Coronary artery (tissue), 2 donors: ENCODE results near the gene GRIN2C.

Experiments used
- DNase-seq: peaks from one replicate; pipeline ENCODE4 v3.0.0-alpha.2; 2017; ENCODE audit warnings: low spot score
- H3K27ac ChIP-seq, 2 donors: fragments of 200-600 bp; sonication (generic); one replicate each; pipeline ENCODE4 v1.5.1; 2016 to 2019
- H3K4me3 ChIP-seq: fragments of 200-600 bp; sonication (generic); 2 replicates; pipeline ENCODE4 v1.5.1; 2016; ENCODE audit warnings: mild to moderate bottlenecking, moderate library complexity
- CTCF ChIP-seq: fragments of 200-600 bp; sonication (generic); IDR thresholded peaks from one replicate; pipeline ENCODE4 v1.5.1; 2019; ENCODE audit warnings: antibody characterized with exemption

GRIN2C gene

DNA sequence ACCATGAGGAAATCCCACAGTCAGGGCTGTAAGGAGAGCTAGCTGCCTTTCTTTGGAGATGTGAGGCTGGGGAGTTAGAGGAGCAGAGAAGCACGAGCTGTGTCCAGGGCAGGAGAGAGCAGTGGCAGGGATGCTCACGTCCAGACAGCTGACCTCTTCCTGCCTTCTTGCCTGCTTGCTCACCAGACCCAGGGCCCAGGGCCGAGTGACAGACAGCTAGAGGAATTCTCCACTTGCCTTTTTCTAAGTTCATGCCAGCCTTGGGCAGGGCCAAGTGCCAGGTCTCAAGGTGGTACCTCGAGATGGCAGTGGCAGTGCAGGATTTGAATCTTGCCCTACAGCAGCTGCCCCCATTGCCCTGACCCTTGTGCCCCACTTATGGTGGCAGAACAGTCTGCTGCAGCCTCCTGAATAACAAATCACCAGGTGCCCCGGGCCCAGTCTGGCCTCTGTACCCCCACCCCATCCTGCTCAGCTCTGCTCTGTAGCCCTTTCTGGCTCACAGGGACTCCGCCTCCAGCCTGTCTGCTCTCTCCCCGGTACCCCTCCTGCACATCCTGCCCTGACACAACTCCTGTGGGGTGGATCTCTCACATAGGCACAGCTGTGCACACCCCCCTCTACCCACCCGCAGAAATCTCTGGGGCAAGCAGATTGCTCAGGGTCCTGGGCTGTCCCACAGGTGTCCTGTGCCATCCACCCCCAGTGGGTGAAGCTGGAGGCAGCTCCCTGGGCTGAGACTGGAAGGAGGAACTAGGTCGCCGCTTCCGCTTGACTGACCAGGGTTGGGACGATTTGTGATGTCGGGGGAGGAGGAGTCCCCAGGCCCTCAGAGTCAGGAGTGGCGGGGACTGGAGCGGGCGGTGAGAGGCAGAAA, 25.9 kb downstream of the GRIN2C start:
- DNase-seq = no peak
- Histone ChIP-seq H3K27ac (no peak overlapping the region), H3K4me3 (no peak overlapping the region)
- no peak for TF ChIP-seq CTCF

DNA sequence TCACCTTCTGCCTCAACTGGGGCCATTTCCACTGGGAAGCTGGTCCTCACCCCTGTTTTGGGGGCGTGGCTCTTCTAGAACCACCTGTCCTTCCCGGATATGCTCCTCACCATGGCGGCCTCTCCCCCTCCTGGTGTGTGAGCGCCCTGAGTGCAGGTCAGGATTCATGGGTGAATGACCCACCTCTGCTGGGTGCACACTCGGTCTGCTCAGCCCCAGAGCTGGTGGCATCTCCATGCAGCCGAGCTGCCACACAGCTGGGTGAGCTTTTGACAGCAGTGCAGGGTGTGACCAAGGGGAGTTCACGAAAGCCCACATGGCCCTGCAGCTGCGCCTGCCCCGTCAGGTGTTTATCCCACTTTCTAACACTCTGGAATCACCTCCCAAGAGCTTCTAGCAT, 27.3 kb downstream of the GRIN2C start:
- no peak for TF ChIP-seq CTCF
- Histone ChIP-seq H3K27ac (no peak overlapping the region), H3K4me3 (no peak overlapping the region)
- no peak for DNase-seq

DNA sequence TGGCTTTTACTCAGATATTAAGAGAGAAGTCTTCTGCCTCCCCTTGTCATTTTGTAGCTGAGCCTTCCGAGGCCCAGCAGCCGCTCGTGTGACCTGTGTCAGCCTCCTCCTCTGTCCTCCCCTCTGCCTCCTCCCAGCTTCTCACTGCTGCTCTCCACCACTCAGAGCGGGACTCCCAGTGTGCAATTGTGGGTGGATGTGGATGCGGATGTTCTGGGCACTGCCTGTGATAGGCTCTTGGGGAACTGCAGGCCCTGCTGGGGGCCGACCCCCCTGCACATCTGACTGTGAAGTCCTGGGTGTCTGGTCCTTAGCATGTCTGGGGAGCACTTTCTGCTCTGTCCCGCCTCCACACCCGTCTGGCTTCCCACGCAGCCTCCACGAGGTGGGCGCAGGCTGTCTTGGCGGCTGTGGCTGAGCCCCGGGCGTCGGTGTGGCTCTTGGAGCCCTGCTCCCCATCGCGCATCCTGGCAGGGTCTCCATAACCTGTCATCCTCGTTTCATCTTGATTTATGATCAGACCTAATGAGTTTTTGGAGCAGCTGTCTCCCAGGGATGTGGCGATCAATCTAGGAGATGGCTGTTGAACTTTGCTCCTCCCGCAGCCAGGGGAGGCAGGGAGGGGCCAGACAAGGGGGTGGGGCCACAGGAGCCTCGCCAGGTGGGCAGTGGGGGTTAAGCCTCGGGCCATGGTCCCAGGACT, 28.1 kb downstream of the GRIN2C start:
- no peak for TF ChIP-seq CTCF
- H3K4me3 ChIP-seq = no peak overlapping the region
- no peak for DNase-seq
- H3K27ac ChIP-seq = no peak overlapping the region

- no peak for TF ChIP-seq CTCF
- H3K4me3 ChIP-seq = no peak overlapping the region
- H3K27ac ChIP-seq = no peak overlapping the region
- DNase-seq = no peak
These were observed 28.8 kb downstream of the GRIN2C start for GRCh38 chr17:74830861-74831260.

DNA sequence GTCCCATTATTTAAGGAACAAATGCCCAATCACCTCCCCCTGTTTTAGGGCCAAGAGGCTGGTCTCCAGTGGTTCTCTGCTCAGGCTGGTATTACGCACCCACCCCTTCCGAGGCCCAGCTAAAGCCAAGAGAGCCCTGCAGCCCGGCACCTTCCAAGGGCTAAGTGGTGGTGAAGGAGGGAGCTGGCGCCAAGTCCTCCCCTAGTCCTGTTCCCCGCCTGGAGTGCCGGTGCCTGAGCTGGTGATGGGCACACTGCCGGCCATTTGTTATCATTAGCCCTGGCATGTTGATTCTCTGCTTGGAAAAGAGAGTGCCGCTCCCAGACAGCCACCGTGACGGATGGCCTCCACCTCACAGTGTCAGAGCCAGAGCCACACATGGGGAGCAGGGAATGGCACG, 31.9 kb downstream of the GRIN2C start:
- DNase-seq = no peak
- TF ChIP-seq CTCF = no peak
- Histone ChIP-seq H3K27ac (no peak overlapping the region), H3K4me3 (no peak overlapping the region)

GRCh38 chr17:74825952-74826719, 33.5 kb downstream of the GRIN2C start:
- no peak for DNase-seq
- H3K27ac ChIP-seq = no peak overlapping the region

More at GRCh38 chr17:74825952-74826719, 33.5 kb downstream of the GRIN2C start:
- no peak for TF ChIP-seq CTCF
- H3K4me3 ChIP-seq = no peak overlapping the region
